Measurements from ENCODE around the gene TTYH2.
"Not testable (repeated sequence)": the region's sequence is repeated elsewhere in the genome, so short reads cannot be mapped to it uniquely, and the experiment has no call there.

DNA sequence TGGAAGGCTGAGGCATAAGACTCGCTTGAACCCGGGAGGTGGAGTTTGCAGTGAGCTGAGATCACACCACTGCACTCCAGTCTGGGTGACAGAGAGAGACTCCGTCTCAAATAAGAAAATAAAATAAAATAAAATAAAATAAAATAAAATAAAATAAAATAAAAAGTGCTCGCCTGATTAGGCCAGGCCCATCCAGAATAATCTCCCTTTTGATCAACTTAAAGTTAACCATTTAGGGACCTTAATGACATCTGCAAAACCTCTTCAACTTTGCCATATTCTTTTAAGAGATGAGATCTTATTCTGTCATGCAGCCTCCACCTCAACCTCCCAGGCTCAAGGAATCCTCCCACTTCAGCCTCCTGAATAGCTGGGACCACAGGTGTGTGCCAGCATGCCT, 24.7 kb upstream of the TTYH2 start:
- TF ChIP-seq, protein P1, sequence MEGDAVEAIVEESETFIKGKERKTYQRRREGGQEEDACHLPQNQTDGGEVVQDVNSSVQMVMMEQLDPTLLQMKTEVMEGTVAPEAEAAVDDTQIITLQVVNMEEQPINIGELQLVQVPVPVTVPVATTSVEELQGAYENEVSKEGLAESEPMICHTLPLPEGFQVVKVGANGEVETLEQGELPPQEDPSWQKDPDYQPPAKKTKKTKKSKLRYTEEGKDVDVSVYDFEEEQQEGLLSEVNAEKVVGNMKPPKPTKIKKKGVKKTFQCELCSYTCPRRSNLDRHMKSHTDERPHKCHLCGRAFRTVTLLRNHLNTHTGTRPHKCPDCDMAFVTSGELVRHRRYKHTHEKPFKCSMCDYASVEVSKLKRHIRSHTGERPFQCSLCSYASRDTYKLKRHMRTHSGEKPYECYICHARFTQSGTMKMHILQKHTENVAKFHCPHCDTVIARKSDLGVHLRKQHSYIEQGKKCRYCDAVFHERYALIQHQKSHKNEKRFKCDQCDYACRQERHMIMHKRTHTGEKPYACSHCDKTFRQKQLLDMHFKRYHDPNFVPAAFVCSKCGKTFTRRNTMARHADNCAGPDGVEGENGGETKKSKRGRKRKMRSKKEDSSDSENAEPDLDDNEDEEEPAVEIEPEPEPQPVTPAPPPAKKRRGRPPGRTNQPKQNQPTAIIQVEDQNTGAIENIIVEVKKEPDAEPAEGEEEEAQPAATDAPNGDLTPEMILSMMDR (IDR thresholded peaks at IDR 0.05) = not testable (repeated sequence)
- not testable (repeated sequence) for TF ChIP-seq EZH2 (IDR thresholded peaks at IDR 0.05; ENCODE audit: borderline replicate concordance, insufficient read depth, low read depth, low read length, poor library complexity, severe bottlenecking)
